ENCODE results near the gene XRCC4.

- TF ChIP-seq POLR2A (IDR thresholded peaks at IDR 0.05) (no peak), CTCF (IDR thresholded peaks at IDR 0.05 in 4 of 5, conservative IDR thresholded peaks at IDR 0.05 in 1 of 5) (no peak)
These were observed 271.0 kb downstream of the XRCC4 start for GRCh38 chr5:83348281-83348780.

Data from gastrocnemius medialis (tissue), 4 donors.